Activated naive CD4-positive, alpha-beta T cell treated with anti-CD3 and anti-CD28 coated beads, Interleukin-2, amount 10 ng/mL, durations not matched to agents 7 days and 5 days (primary cell): ENCODE data around the gene HRH3.
A peak's percentile ranks its signal among the peaks of the same experiment; 100 is the strongest.

ENCODE experiments used
- CTCF ChIA-PET: fragments of 350-600 bp; sonication (Branson Sonifier 250); formaldehyde crosslinking; loops from one replicate; lab custom pipeline; 2021; ENCODE audit warnings: antibody characterized with exemption; lab: Charles Lee
- DNase-seq: peaks from one replicate; pipeline ENCODE4 v3.0.0-alpha.2; 2020
- H3K27ac Mint-ChIP-seq: one replicate; pipeline ENCODE4 v1.8.0; 2021; ENCODE audit warnings: mild to moderate bottlenecking, moderate library complexity, mixed read lengths
- H3K27me3 Mint-ChIP-seq: one replicate; pipeline ENCODE4 v1.8.0; 2021; ENCODE audit warnings: mild to moderate bottlenecking, mixed read lengths
- H3K36me3 Mint-ChIP-seq: one replicate; pipeline ENCODE4 v1.8.0; 2021; ENCODE audit warnings: mixed read lengths
- H3K4me1 Mint-ChIP-seq: one replicate; pipeline ENCODE4 v1.8.0; 2021; ENCODE audit warnings: mixed read lengths
- H3K4me3 Mint-ChIP-seq: one replicate; pipeline ENCODE4 v1.8.0; 2021; ENCODE audit warnings: mild to moderate bottlenecking, moderate library complexity, mixed read lengths
- H3K9me3 Mint-ChIP-seq: one replicate; pipeline ENCODE4 v1.8.0; 2021; ENCODE audit warnings: mixed read lengths

HRH3 gene

GRCh38 chr20:62197311-62197710 lies 22.8 kb downstream of the HRH3 start:
- Mint-ChIP-seq H3K4me1 (no peaks in the 10 kb centered on the region), H3K4me3 (no peak overlapping the region), H3K36me3 (peaks cover 32% of the 10 kb centered on the region), H3K27ac (no peak overlapping the region), H3K9me3 (no peaks in the 10 kb centered on the region), H3K27me3 (no peaks in the 10 kb centered on the region)
- CTCF ChIA-PET, result no interaction called here
- DNase-seq, result no peak

- Mint-ChIP-seq H3K27ac (no peak overlapping the region), H3K27me3 (no peaks in the 10 kb centered on the region), H3K4me1 (no peaks in the 10 kb centered on the region), H3K36me3 (peaks cover 26% of the 10 kb centered on the region), H3K9me3 (no peaks in the 10 kb centered on the region), H3K4me3 (no peak overlapping the region)
- CTCF ChIA-PET, result no interaction called here
- no peak for DNase-seq
Observed at GRCh38 chr20:62196286-62196685, 23.8 kb downstream of the HRH3 start.

- Mint-ChIP-seq H3K4me1 (no peaks in the 10 kb centered on the region), H3K36me3 (peaks cover 25% of the 10 kb centered on the region), H3K9me3 (no peaks in the 10 kb centered on the region), H3K27me3 (no peaks in the 10 kb centered on the region), H3K27ac (no peak overlapping the region), H3K4me3 (no peak overlapping the region)
- CTCF ChIA-PET, result no interaction called here
- DNase-seq, result no peak
Observed at GRCh38 chr20:62195736-62196135, 24.3 kb downstream of the HRH3 start.

- no peak overlapping the region for H3K27ac Mint-ChIP-seq
Observed at GRCh38 chr20:62195075-62195405, 25.0 kb downstream of the HRH3 start.

GRCh38 chr20:62193079-62194025 lies 26.7 kb downstream of the HRH3 start:
- no peak overlapping the region for H3K27ac Mint-ChIP-seq
- peaks cover 12% of the 10 kb centered on the region for H3K36me3 Mint-ChIP-seq
- H3K27me3 Mint-ChIP-seq, result no peaks in the 10 kb centered on the region
- CTCF ChIA-PET, result no interaction called here
- H3K9me3 Mint-ChIP-seq, result no peaks in the 10 kb centered on the region
- no peaks in the 10 kb centered on the region for H3K4me1 Mint-ChIP-seq
- no peak for DNase-seq
- no peak overlapping the region for H3K4me3 Mint-ChIP-seq

More at GRCh38 chr20:62195075-62195405, 25.0 kb downstream of the HRH3 start:
- CTCF ChIA-PET, result no interaction called here
- H3K4me3 Mint-ChIP-seq, result no peak overlapping the region
- no peak for DNase-seq
- peaks cover 23% of the 10 kb centered on the region for H3K36me3 Mint-ChIP-seq
- no peaks in the 10 kb centered on the region for H3K9me3 Mint-ChIP-seq
- no peaks in the 10 kb centered on the region for H3K27me3 Mint-ChIP-seq
- no peaks in the 10 kb centered on the region for H3K4me1 Mint-ChIP-seq

DNA sequence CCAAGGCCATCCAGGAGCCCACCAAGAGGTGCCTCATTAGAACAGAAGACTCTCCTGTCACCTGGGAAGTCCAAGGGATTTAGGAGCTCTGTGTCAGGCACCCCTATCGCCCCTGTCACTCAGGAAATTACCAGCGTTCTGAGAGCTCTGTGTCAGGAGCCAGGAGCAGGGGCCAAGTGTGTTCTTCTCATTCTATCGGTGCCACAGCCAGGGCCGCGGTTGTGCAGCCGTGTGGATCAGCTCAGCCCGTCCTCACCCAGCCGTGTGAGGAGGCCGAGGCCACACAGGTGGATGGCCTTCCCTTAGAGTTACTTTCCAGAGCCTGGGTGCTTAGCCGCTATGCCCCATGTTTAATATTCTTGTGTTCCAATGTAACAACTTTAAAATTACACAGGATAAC lies 27.4 kb downstream of the HRH3 start:
- CTCF ChIA-PET, result no interaction called here
- peaks cover 9% of the 10 kb centered on the region for H3K36me3 Mint-ChIP-seq
- H3K27ac Mint-ChIP-seq, result no peak overlapping the region
- H3K4me3 Mint-ChIP-seq, result no peak overlapping the region
- H3K4me1 Mint-ChIP-seq, result peaks cover 1% of the 10 kb centered on the region
- H3K27me3 Mint-ChIP-seq, result no peaks in the 10 kb centered on the region
- H3K9me3 Mint-ChIP-seq, result no peaks in the 10 kb centered on the region
- DNase-seq, result no peak

DNA sequence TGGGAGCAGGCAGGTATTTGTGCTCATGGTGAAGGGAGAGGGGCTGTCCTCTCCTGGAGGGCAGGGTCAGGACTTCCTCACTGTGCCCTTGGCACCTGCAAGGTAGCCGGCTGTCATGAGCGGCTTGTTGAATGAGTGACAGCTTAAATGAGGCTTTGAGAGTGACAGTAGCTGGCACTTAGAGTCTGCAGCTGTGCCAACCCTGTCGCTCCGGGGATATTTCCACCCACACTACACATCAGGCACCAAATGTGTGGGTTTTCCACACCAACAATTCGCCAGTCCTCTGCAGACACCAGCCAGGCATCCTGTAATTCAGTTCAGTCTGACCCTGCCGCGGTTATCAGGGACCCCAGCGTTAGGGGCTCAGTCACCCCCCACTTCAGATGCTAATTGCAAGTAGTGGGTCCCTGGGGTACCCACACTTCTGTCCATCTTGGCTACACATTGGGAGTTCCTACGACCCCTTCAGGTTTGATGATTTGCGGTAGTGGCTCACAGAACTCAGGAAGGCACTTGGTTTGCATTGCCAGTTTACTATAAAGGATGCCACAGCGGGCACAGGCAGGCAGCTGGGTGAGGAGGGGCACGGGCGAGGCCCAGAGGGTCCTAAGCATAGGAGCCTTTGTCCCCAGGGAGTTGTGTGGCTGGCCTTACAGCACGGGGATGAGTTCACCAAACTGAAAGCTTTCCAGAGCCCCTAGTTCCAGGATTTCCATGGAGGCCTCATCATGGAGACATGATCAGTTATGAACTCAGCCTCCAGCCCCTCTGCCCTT lies 28.1 kb downstream of the HRH3 start:
- H3K27ac Mint-ChIP-seq, result no peak overlapping the region
- H3K36me3 Mint-ChIP-seq, result peaks cover 9% of the 10 kb centered on the region
- DNase-seq, result no peak
- no peaks in the 10 kb centered on the region for H3K27me3 Mint-ChIP-seq
- CTCF ChIA-PET, result interaction anchor here (1.1 kb wide), 1 partner anchor 190 kb away, joined by 3 read pairs; no protein-coding TSS in a partner anchor
- H3K4me1 Mint-ChIP-seq, result peaks cover 6% of the 10 kb centered on the region
- H3K4me3 Mint-ChIP-seq, result no peak overlapping the region
- H3K9me3 Mint-ChIP-seq, result no peaks in the 10 kb centered on the region

- Mint-ChIP-seq H3K4me1 (peaks cover 13% of the 10 kb centered on the region), H3K9me3 (no peaks in the 10 kb centered on the region), H3K4me3 (no peak overlapping the region), H3K36me3 (peaks cover 9% of the 10 kb centered on the region), H3K27me3 (no peaks in the 10 kb centered on the region), H3K27ac (no peak overlapping the region)
- CTCF ChIA-PET, result interaction anchor here (0.5 to 1.1 kb wide), 4 partner anchors 167 to 937 kb away, joined by 3 to 4 read pairs (median 4); no protein-coding TSS in a partner anchor
- DNase-seq, result no peak
Observed at GRCh38 chr20:62190639-62191411, 29.3 kb downstream of the HRH3 start.

GRCh38 chr20:62186887-62187866 lies 32.9 kb downstream of the HRH3 start:
- DNase-seq, result no peak
- CTCF ChIA-PET, result interaction anchor here (0.5 kb wide), 1 partner anchor 72 kb away, joined by 4 read pairs; no protein-coding TSS in a partner anchor
- Mint-ChIP-seq H3K36me3 (peaks cover 7% of the 10 kb centered on the region), H3K27me3 (peaks cover 4% of the 10 kb centered on the region), H3K4me3 (no peak overlapping the region), H3K9me3 (no peaks in the 10 kb centered on the region), H3K27ac (no peak overlapping the region), H3K4me1 (peaks cover 32% of the 10 kb centered on the region)

DNA sequence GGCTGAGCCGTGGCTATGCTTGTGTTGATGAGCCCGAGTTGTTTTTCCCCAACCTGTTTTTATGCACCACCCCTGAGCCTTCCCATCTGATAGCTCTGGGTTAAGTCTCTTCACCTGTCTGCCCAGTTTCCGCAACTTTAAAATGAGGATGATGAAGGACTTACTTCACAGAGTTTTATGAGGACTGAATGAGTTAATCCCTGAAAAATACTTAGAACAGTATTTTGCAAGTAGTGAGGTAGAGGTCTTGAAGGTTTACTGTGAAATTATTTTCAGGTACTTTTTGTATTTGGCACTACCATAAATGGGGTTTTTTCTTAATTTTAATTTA lies 34.0 kb downstream of the HRH3 start:
- Mint-ChIP-seq H3K9me3 (no peaks in the 10 kb centered on the region), H3K36me3 (peaks cover 7% of the 10 kb centered on the region), H3K27me3 (peaks cover 4% of the 10 kb centered on the region), H3K4me3 (no peak overlapping the region), H3K27ac (no peak overlapping the region), H3K4me1 (peaks cover 39% of the 10 kb centered on the region)
- DNase-seq, result no peak
- CTCF ChIA-PET, result no interaction called here

DNA sequence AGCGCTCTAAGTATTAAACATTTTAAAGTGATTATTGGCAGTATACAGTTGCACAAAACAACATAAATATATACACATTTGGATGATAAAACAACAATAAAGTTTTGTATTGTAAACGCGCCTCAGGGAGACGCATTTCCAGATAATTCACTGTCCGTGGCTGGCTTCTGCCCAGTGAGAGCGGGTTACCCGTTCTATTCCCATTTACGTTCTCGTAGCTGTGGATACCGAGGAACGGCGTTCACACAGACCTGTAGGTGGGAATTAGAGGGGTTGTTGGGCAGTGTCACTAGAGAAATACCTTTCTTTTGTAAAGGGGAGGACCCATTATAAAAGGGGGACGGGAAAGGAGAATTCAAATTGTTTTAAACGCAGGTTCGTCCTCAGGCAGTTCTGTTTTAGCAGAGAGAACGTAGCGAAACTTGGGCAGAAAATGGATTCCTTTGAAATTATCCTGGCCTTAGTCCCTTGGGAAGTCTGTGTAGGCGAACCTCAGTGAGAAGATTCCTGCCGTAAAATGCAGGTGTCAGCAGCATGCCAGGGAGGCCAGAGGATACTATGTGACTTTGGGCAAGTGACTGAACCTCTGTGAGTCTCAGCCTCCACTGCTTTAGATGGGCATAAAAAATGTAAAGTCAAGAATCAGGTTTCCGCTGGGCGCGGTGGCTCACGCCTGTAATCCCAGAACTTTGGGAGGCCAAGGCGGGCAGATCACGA lies 36.5 kb downstream of the HRH3 start:
- H3K27ac Mint-ChIP-seq, result peak overlapping the region; percentile 89
- CTCF ChIA-PET, result no interaction called here
- peaks cover 8% of the 10 kb centered on the region for H3K36me3 Mint-ChIP-seq
- peaks cover 4% of the 10 kb centered on the region for H3K27me3 Mint-ChIP-seq
- H3K4me1 Mint-ChIP-seq, result peaks cover 39% of the 10 kb centered on the region
- peak overlapping the region; percentile 92 for H3K4me3 Mint-ChIP-seq
- DNase-seq, result no peak
- no peaks in the 10 kb centered on the region for H3K9me3 Mint-ChIP-seq

DNA sequence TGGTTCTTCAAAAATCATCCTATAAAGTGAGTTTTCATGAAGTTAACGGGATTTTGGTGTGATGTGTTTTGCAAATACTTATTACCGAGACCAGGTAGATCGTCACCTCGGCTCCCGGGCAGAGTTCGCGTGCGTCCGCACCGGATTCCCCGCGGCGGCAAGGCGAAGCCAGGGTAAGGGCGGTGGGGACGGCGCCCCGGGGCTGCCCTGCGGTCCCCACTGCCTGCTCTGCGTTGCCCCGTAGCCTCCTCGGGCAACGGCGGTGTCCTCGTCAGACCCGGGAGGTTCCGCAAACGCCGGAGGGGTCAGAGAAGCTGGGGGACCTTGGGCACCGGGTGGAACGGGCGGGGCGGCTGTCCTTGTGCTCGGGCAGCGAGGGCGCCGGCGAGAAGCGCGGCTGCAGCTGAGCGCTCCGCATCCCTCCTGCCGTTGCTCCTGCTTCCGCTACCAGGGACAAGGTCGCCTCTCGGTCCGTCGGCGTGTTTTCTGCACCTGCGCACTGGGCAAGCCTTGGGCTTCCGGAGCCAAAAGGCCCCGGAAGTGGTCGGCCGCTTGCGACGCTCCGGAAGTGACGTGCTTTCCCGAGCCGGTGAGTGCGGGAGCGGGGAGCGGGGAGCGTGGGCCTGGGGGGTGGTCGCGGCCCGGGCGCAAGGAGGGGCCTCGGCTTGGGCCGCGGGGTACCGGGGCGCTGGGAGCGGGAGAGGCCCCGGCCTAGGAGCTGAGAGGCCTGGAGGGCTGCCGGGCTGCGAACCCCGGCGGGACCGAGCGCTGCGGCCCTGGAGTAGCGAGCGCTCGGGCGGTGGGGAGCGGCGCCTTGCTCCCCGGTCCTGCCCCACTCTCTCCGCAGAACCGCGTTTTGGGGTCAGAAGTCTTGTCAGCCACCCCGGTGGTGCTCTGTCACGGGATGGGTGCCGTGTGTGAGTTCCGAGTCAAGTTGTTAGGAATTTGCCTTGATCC lies 37.3 kb downstream of the HRH3 start, which contains the start of gene MTG2:
Gene MTG2, plus strand, starts transcription at position 560 of the 957 bp plus-strand sequence. CDS start 10,393 bp downstream, outside the sequence.
- Mint-ChIP-seq H3K4me1 (peaks cover 39% of the 10 kb centered on the region), H3K9me3 (no peaks in the 10 kb centered on the region), H3K27me3 (peaks cover 4% of the 10 kb centered on the region), H3K4me3 (peak within 1 kb of the TSS; percentile 92), H3K27ac (peak within 1 kb of the TSS; percentile 95), H3K36me3 (peaks cover 8% of the 10 kb centered on the region)
- peak; percentile 97 for DNase-seq
- CTCF ChIA-PET, result no interaction called here
